ENCODE data around the gene INPP4B.

Gene INPP4B

GRCh38 chr4:142423861-142424260 is 422.2 kb downstream of the INPP4B start:
- no peaks in the 10 kb centered on the region for H3K79me1 ChIP-seq (ENCODE audit: low read length)
- no peaks in the 10 kb centered on the region for H3K36me3 ChIP-seq (ENCODE audit: control insufficient read depth in 1 of 2, insufficient read depth in 2 of 2, low read length in 2 of 2)
- H3K79me2 ChIP-seq (ENCODE audit: control insufficient read depth, insufficient read depth, low read length, poor library complexity): no peaks in the 10 kb centered on the region
- no peaks in the 10 kb centered on the region for H3K27me3 ChIP-seq (ENCODE audit: insufficient read depth, low read length)
- no peaks in the 10 kb centered on the region for H3K4me1 ChIP-seq (ENCODE audit: control insufficient read depth in 1 of 2, insufficient read depth in 2 of 2, low read length in 2 of 2)
- H2AK5ac ChIP-seq (ENCODE audit: low read length): no peak overlapping the region
- no peak overlapping the region for H4K91ac ChIP-seq (ENCODE audit: low read depth, low read length)
- H3K9ac ChIP-seq (ENCODE audit: low read length): no peak overlapping the region
- no peak overlapping the region for H3K23ac ChIP-seq (ENCODE audit: low read length)
- no peak overlapping the region for H3K14ac ChIP-seq (ENCODE audit: low read length)
- H4K8ac ChIP-seq (ENCODE audit: low read depth, low read length): no peak overlapping the region
- H2BK120ac ChIP-seq (ENCODE audit: insufficient read depth, low read length, poor library complexity): no peak overlapping the region
- no peak overlapping the region for H3K27ac ChIP-seq (ENCODE audit: low read depth, low read length)
- no peak overlapping the region for H3K18ac ChIP-seq (ENCODE audit: low read length)
- DNase-seq: no peak
- H3K4me3 ChIP-seq (ENCODE audit: low read depth, low read length): no peak overlapping the region
- no peak overlapping the region for H3K4me2 ChIP-seq (ENCODE audit: low read length)
- no CpG with 5 or more reads among the region's 2 CpGs for WGBS (ENCODE audit: extremely low coverage, insufficient coverage, insufficient read length)
- H2BK5ac ChIP-seq (ENCODE audit: low read depth, low read length, poor library complexity): no peak overlapping the region
- no peaks in the 10 kb centered on the region for H3K9me3 ChIP-seq (ENCODE audit: insufficient read depth, low read depth, low read length)
- H3K4ac ChIP-seq (ENCODE audit: low read depth, low read length): no peak overlapping the region
- H2BK12ac ChIP-seq (ENCODE audit: low read length): no peak overlapping the region
- no peak overlapping the region for H2AFZ ChIP-seq (ENCODE audit: insufficient read depth, low read length, poor library complexity)
- no peak overlapping the region for H4K12ac ChIP-seq (ENCODE audit: low read depth, low read length)

- no peak overlapping the region for H2BK5ac ChIP-seq (ENCODE audit: low read depth, low read length, poor library complexity)
- H3K36me3 ChIP-seq (ENCODE audit: control insufficient read depth in 1 of 2, insufficient read depth in 2 of 2, low read length in 2 of 2): no peaks in the 10 kb centered on the region
- H3K18ac ChIP-seq (ENCODE audit: low read length): no peak overlapping the region
- no peak overlapping the region for H3K4ac ChIP-seq (ENCODE audit: low read depth, low read length)
- H3K23ac ChIP-seq (ENCODE audit: low read length): no peak overlapping the region
- WGBS (ENCODE audit: extremely low coverage, insufficient coverage, insufficient read length): no CpG with 5 or more reads among the region's 3 CpGs
- no peak overlapping the region for H2BK12ac ChIP-seq (ENCODE audit: low read length)
- H2AFZ ChIP-seq (ENCODE audit: insufficient read depth, low read length, poor library complexity): no peak overlapping the region
- H3K9me3 ChIP-seq (ENCODE audit: insufficient read depth, low read depth, low read length): no peaks in the 10 kb centered on the region
- H4K91ac ChIP-seq (ENCODE audit: low read depth, low read length): no peak overlapping the region
- no peak overlapping the region for H3K9ac ChIP-seq (ENCODE audit: low read length)
- no peaks in the 10 kb centered on the region for H3K79me1 ChIP-seq (ENCODE audit: low read length)
- no peak overlapping the region for H4K12ac ChIP-seq (ENCODE audit: low read depth, low read length)
- no peak overlapping the region for H3K4me2 ChIP-seq (ENCODE audit: low read length)
- no peaks in the 10 kb centered on the region for H3K27me3 ChIP-seq (ENCODE audit: insufficient read depth, low read length)
- no peak overlapping the region for H2BK120ac ChIP-seq (ENCODE audit: insufficient read depth, low read length, poor library complexity)
- H3K4me1 ChIP-seq (ENCODE audit: control insufficient read depth in 1 of 2, insufficient read depth in 2 of 2, low read length in 2 of 2): no peaks in the 10 kb centered on the region
- H3K27ac ChIP-seq (ENCODE audit: low read depth, low read length): no peak overlapping the region
- no peak overlapping the region for H3K4me3 ChIP-seq (ENCODE audit: low read depth, low read length)
- H2AK5ac ChIP-seq (ENCODE audit: low read length): no peak overlapping the region
- no peak for DNase-seq
- H3K79me2 ChIP-seq (ENCODE audit: control insufficient read depth, insufficient read depth, low read length, poor library complexity): no peaks in the 10 kb centered on the region
- no peak overlapping the region for H4K8ac ChIP-seq (ENCODE audit: low read depth, low read length)
- no peak overlapping the region for H3K14ac ChIP-seq (ENCODE audit: low read length)
Measured at GRCh38 chr4:142420311-142421095, 425.6 kb downstream of the INPP4B start.

GRCh38 chr4:142419712-142420111 is 426.4 kb downstream of the INPP4B start:
- no peaks in the 10 kb centered on the region for H3K36me3 ChIP-seq (ENCODE audit: control insufficient read depth in 1 of 2, insufficient read depth in 2 of 2, low read length in 2 of 2)
- no peak overlapping the region for H3K4me3 ChIP-seq (ENCODE audit: low read depth, low read length)
- no peak overlapping the region for H3K4me2 ChIP-seq (ENCODE audit: low read length)
- H4K8ac ChIP-seq (ENCODE audit: low read depth, low read length): no peak overlapping the region
- H3K27me3 ChIP-seq (ENCODE audit: insufficient read depth, low read length): no peaks in the 10 kb centered on the region
- H3K4ac ChIP-seq (ENCODE audit: low read depth, low read length): no peak overlapping the region
- H2AK5ac ChIP-seq (ENCODE audit: low read length): no peak overlapping the region
- no peak overlapping the region for H3K27ac ChIP-seq (ENCODE audit: low read depth, low read length)
- no peaks in the 10 kb centered on the region for H3K9me3 ChIP-seq (ENCODE audit: insufficient read depth, low read depth, low read length)
- H3K79me1 ChIP-seq (ENCODE audit: low read length): no peaks in the 10 kb centered on the region
- WGBS (ENCODE audit: extremely low coverage, insufficient coverage, insufficient read length): no CpG with 5 or more reads among the region's 1 CpG
- no peak overlapping the region for H4K12ac ChIP-seq (ENCODE audit: low read depth, low read length)
- no peak overlapping the region for H2BK5ac ChIP-seq (ENCODE audit: low read depth, low read length, poor library complexity)
- no peak overlapping the region for H3K14ac ChIP-seq (ENCODE audit: low read length)
- H3K79me2 ChIP-seq (ENCODE audit: control insufficient read depth, insufficient read depth, low read length, poor library complexity): no peaks in the 10 kb centered on the region
- H2BK12ac ChIP-seq (ENCODE audit: low read length): no peak overlapping the region
- H2AFZ ChIP-seq (ENCODE audit: insufficient read depth, low read length, poor library complexity): no peak overlapping the region
- H4K91ac ChIP-seq (ENCODE audit: low read depth, low read length): no peak overlapping the region
- H3K18ac ChIP-seq (ENCODE audit: low read length): no peak overlapping the region
- H2BK120ac ChIP-seq (ENCODE audit: insufficient read depth, low read length, poor library complexity): no peak overlapping the region
- no peak overlapping the region for H3K9ac ChIP-seq (ENCODE audit: low read length)
- no peak for DNase-seq
- no peak overlapping the region for H3K23ac ChIP-seq (ENCODE audit: low read length)
- no peaks in the 10 kb centered on the region for H3K4me1 ChIP-seq (ENCODE audit: control insufficient read depth in 1 of 2, insufficient read depth in 2 of 2, low read length in 2 of 2)

GRCh38 chr4:142418697-142419096 is 427.4 kb downstream of the INPP4B start:
- WGBS (ENCODE audit: extremely low coverage, insufficient coverage, insufficient read length): no CpG with 5 or more reads among the region's 2 CpGs

More at GRCh38 chr4:142418697-142419096, 427.4 kb downstream of the INPP4B start:
- H3K23ac ChIP-seq (ENCODE audit: low read length): no peak overlapping the region
- DNase-seq: no peak
- no peak overlapping the region for H4K8ac ChIP-seq (ENCODE audit: low read depth, low read length)
- no peak overlapping the region for H4K12ac ChIP-seq (ENCODE audit: low read depth, low read length)
- no peak overlapping the region for H3K9ac ChIP-seq (ENCODE audit: low read length)
- H3K36me3 ChIP-seq (ENCODE audit: control insufficient read depth in 1 of 2, insufficient read depth in 2 of 2, low read length in 2 of 2): no peaks in the 10 kb centered on the region
- no peak overlapping the region for H3K18ac ChIP-seq (ENCODE audit: low read length)
- H3K4ac ChIP-seq (ENCODE audit: low read depth, low read length): no peak overlapping the region
- H3K4me2 ChIP-seq (ENCODE audit: low read length): no peak overlapping the region
- no peak overlapping the region for H3K27ac ChIP-seq (ENCODE audit: low read depth, low read length)
- no peak overlapping the region for H2BK120ac ChIP-seq (ENCODE audit: insufficient read depth, low read length, poor library complexity)
- H2BK5ac ChIP-seq (ENCODE audit: low read depth, low read length, poor library complexity): no peak overlapping the region
- H3K79me2 ChIP-seq (ENCODE audit: control insufficient read depth, insufficient read depth, low read length, poor library complexity): no peaks in the 10 kb centered on the region
- H2BK12ac ChIP-seq (ENCODE audit: low read length): no peak overlapping the region
- no peak overlapping the region for H2AK5ac ChIP-seq (ENCODE audit: low read length)
- H3K4me1 ChIP-seq (ENCODE audit: control insufficient read depth in 1 of 2, insufficient read depth in 2 of 2, low read length in 2 of 2): no peaks in the 10 kb centered on the region
- H3K27me3 ChIP-seq (ENCODE audit: insufficient read depth, low read length): no peaks in the 10 kb centered on the region
- H3K79me1 ChIP-seq (ENCODE audit: low read length): no peaks in the 10 kb centered on the region
- no peak overlapping the region for H3K4me3 ChIP-seq (ENCODE audit: low read depth, low read length)
- H4K91ac ChIP-seq (ENCODE audit: low read depth, low read length): no peak overlapping the region
- no peak overlapping the region for H3K14ac ChIP-seq (ENCODE audit: low read length)
- H3K9me3 ChIP-seq (ENCODE audit: insufficient read depth, low read depth, low read length): no peaks in the 10 kb centered on the region
- H2AFZ ChIP-seq (ENCODE audit: insufficient read depth, low read length, poor library complexity): no peak overlapping the region
